SW 1271 (cell line): Measurements from ENCODE around the gene MDK.
"Not testable (repeated sequence)": the region's sequence is repeated elsewhere in the genome, so short reads cannot be mapped to it uniquely, and the experiment has no call there.

Experiments used
- DNase-seq, 2 experiments: peaks; one replicate each; lab custom pipeline; 2025; lab: John Stamatoyannopoulos, UW

The MDK gene

GRCh38 chr11:46367244-46367915, 14.1 kb upstream of the MDK start:
- peak in 1 of 2 experiments; percentile 28 for DNase-seq

- no peak for DNase-seq
These were observed 13.6 kb upstream of the MDK start for GRCh38 chr11:46367916-46368267.

- peak; percentile 66 to 77 for DNase-seq
These were observed 11.9 kb upstream of the MDK start for GRCh38 chr11:46369458-46370152.

GRCh38 chr11:46370253-46370652, 11.2 kb upstream of the MDK start:
- no peak for DNase-seq

GRCh38 chr11:46371262-46371661, 10.2 kb upstream of the MDK start:
- not testable (repeated sequence) for DNase-seq

GRCh38 chr11:46372086-46372485, 9.4 kb upstream of the MDK start:
- no peak for DNase-seq

GRCh38 chr11:46372501-46372900, 9.0 kb upstream of the MDK start:
- DNase-seq = not testable (repeated sequence)

GRCh38 chr11:46373787-46374740, 7.4 kb upstream of the MDK start:
- no peak for DNase-seq

- no peak for DNase-seq
These were observed 6.7 kb upstream of the MDK start for GRCh38 chr11:46374815-46375214.

GRCh38 chr11:46375392-46376101, 5.9 kb upstream of the MDK start:
- no peak for DNase-seq

GRCh38 chr11:46376258-46377050, 5.0 kb upstream of the MDK start:
- DNase-seq = no peak

GRCh38 chr11:46377290-46377689, 4.2 kb upstream of the MDK start:
- no peak for DNase-seq

GRCh38 chr11:46377831-46378230, 3.6 kb upstream of the MDK start:
- no peak for DNase-seq

GRCh38 chr11:46378296-46378695, 3.2 kb upstream of the MDK start:
- no peak for DNase-seq

GRCh38 chr11:46378811-46379481, 2.5 kb upstream of the MDK start:
- DNase-seq = no peak

GRCh38 chr11:46379482-46380293, 1.8 kb upstream of the MDK start:
- DNase-seq = not testable (repeated sequence)

GRCh38 chr11:46380340-46381047, 975 bp upstream of the MDK start:
- DNase-seq = peak in 1 of 2 experiments; percentile 48

GRCh38 chr11:46381819-46382645, 563 bp downstream of the MDK start:
- DNase-seq = no peak
